HL-60 (cell line): ENCODE measurements around the gene LRBA.

Experiments used
- GABPA ChIP-seq: IDR thresholded peaks from 2 replicates; pipeline ENCODE4 v1.6.1; 2012; ENCODE audit warnings: low read depth
- POLR2AphosphoS5 ChIP-seq: IDR thresholded peaks from 2 replicates; pipeline ENCODE4 v1.6.1; 2012; ENCODE audit warnings: low read depth
- REST ChIP-seq: IDR thresholded peaks from 2 replicates; pipeline ENCODE4 v1.6.1; 2012; ENCODE audit warnings: low read depth; ENCODE audit not compliant: insufficient replicate concordance
- TF ChIP-seq, protein P1 (sequence below): IDR thresholded peaks from one replicate; pipeline ENCODE4 v1.5.1; 2011; ENCODE audit warnings: low read length, control low read depth, inconsistent platforms; ENCODE audit not compliant: insufficient read depth

GRCh38 chr4:150911326-150911725 is 103.8 kb downstream of the LRBA start:
- TF ChIP-seq, protein P1, sequence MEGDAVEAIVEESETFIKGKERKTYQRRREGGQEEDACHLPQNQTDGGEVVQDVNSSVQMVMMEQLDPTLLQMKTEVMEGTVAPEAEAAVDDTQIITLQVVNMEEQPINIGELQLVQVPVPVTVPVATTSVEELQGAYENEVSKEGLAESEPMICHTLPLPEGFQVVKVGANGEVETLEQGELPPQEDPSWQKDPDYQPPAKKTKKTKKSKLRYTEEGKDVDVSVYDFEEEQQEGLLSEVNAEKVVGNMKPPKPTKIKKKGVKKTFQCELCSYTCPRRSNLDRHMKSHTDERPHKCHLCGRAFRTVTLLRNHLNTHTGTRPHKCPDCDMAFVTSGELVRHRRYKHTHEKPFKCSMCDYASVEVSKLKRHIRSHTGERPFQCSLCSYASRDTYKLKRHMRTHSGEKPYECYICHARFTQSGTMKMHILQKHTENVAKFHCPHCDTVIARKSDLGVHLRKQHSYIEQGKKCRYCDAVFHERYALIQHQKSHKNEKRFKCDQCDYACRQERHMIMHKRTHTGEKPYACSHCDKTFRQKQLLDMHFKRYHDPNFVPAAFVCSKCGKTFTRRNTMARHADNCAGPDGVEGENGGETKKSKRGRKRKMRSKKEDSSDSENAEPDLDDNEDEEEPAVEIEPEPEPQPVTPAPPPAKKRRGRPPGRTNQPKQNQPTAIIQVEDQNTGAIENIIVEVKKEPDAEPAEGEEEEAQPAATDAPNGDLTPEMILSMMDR, result no peak
- TF ChIP-seq POLR2AphosphoS5 (no peak), REST (no peak), GABPA (no peak)
